Left lung (tissue), 10 donors: ENCODE results near the gene RNF187. TPM values are rescaled to one million over a fixed set of nuclear protein-coding genes. Genes with fewer than 3 reads are reported as not detected.
A peak's percentile ranks its signal among the peaks of the same experiment; 100 is the strongest.
"Not testable (repeated sequence)": the region's sequence is repeated elsewhere in the genome, so short reads cannot be mapped to it uniquely, and the experiment has no call there.

Source experiments
- ATAC-seq: fragments of 200-7000 bp; cut with Tn5 transposase; one replicate; pipeline ENCODE4 v1.9.1; 2020; ENCODE audit warnings: moderate library complexity
- DNase-seq, 4 donors: peaks; one replicate each; pipeline ENCODE4 v3.0.0-alpha.2; 2013 to 2020
- H3K27ac ChIP-seq, 2 donors: fragments of 200-600 bp; sonication (generic) in 1 of 2; one replicate each; pipeline versions ENCODE4 v1.5.0 to v1.8.0; 2020 to 2021
- H3K27me3 ChIP-seq, 2 donors: fragments of 200-600 bp; sonication (generic) in 1 of 2; one replicate each; pipeline versions ENCODE4 v1.5.0 to v1.8.0; 2020 to 2021
- H3K36me3 ChIP-seq, 2 donors: fragments of 200-600 bp; sonication (generic) in 1 of 2; one replicate each; pipeline versions ENCODE4 v1.5.0 to v1.8.0; 2020 to 2021
- H3K4me1 ChIP-seq, 2 donors: fragments of 200-600 bp; one replicate each; pipeline ENCODE4 v1.8.0; 2021
- H3K4me3 ChIP-seq, 2 donors: fragments of 200-600 bp; sonication (generic) in 1 of 2; one replicate each; pipeline versions ENCODE4 v1.5.0 to v1.8.0; 2020 to 2021; ENCODE audit warnings: mild to moderate bottlenecking in 1 of 2
- H3K9me3 ChIP-seq, 2 donors: fragments of 200-600 bp; sonication (generic) in 1 of 2; one replicate each; pipeline versions ENCODE4 v1.5.0 to v1.8.0; 2020 to 2021
- intact Hi-C, 2 donors: fragments of 100-400 bp; cut with DNase I; formaldehyde crosslinking; loops; one replicate each; pipeline versions ENCODE4 v1.11.2 to v1.14.2; 2022
- polyA plus RNA-seq, 6 donors: library from polyadenylated mRNA; unstranded; fragments of 120-200 nt; gene quantifications; one replicate each; pipeline ENCODE4 v1.2.1, GENCODE V29; 2013; ENCODE audit not compliant: insufficient read length in 6 of 6
- total RNA-seq, 2 donors: library from RNA; stranded (reverse); fragmentation: NEBNext Ultra II Directional; extraction: Animal tissue kit (Norgen Biotek cat#: 25700); gene quantifications; one replicate each; pipeline ENCODE4 v1.2.1, GENCODE V29; 2021
- TF ChIP-seq, protein P1 (sequence below), 2 donors: fragments of 200-600 bp; sonication (generic) in 1 of 2; IDR thresholded peaks; one replicate each; pipeline versions ENCODE4 v1.5.0 to v1.8.0; 2021; ENCODE audit warnings: antibody characterized with exemption in 2 of 2
- donor health status: DM: no; HTN: yes; CAD: no.
- donor health status: DM: no; HTN: no; CAD: no.

RNF187 gene
- total and polyA plus RNA-seq, 8 donors = 60.2 to 103 (median 78.4) TPM

- peak; percentile 25 for ATAC-seq
- H3K9me3 ChIP-seq = no peaks in the 10 kb centered on the region
- H3K4me3 ChIP-seq = peak overlapping the region in 1 of 2 donors; percentile 3
- H3K27me3 ChIP-seq = peaks cover 77 to 100% of the 10 kb centered on the region in 2 donors
- no peak overlapping the region for H3K27ac ChIP-seq
- peaks cover 4 to 23% of the 10 kb centered on the region in 2 donors for H3K4me1 ChIP-seq
- no peak for DNase-seq
- TF ChIP-seq, protein P1, sequence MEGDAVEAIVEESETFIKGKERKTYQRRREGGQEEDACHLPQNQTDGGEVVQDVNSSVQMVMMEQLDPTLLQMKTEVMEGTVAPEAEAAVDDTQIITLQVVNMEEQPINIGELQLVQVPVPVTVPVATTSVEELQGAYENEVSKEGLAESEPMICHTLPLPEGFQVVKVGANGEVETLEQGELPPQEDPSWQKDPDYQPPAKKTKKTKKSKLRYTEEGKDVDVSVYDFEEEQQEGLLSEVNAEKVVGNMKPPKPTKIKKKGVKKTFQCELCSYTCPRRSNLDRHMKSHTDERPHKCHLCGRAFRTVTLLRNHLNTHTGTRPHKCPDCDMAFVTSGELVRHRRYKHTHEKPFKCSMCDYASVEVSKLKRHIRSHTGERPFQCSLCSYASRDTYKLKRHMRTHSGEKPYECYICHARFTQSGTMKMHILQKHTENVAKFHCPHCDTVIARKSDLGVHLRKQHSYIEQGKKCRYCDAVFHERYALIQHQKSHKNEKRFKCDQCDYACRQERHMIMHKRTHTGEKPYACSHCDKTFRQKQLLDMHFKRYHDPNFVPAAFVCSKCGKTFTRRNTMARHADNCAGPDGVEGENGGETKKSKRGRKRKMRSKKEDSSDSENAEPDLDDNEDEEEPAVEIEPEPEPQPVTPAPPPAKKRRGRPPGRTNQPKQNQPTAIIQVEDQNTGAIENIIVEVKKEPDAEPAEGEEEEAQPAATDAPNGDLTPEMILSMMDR (IDR thresholded peaks at IDR 0.05) = no peak
- intact Hi-C loops = no loop called here
- H3K36me3 ChIP-seq = no peaks in the 10 kb centered on the region
Observed at GRCh38 chr1:228463559-228464455, 23.4 kb upstream of the RNF187 start.

DNA sequence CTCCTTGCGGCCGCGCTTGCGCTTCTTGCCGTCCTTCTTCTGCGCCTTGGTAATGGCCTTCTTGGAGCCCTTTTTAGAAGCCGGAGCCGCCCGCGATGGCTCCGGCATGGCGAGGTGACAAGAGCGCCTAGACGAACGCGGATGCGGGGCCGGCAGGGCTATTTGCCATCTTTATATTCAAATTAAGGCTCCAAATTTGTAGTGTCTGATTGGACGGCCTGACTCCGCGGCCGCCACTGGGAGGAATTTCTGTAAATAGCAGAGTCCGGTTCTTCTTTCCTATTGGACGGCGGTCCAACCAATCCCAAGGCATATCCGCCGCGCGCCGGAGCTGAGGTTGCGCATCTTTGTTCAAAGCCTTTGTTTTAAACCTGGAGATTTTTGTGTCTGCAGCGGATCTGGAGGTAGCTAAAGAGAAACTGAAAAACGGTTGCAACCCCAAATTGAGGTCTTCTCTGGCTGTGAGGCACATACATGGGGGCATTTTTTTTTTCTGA, 22.6 kb upstream of the RNF187 start:
- Histone ChIP-seq H3K4me1 (peaks cover 4 to 16% of the 10 kb centered on the region in 2 donors), H3K27ac (no peak overlapping the region), H3K4me3 (peak overlapping the region in 1 of 2 donors; percentile 3), H3K9me3 (no peaks in the 10 kb centered on the region), H3K36me3 (no peaks in the 10 kb centered on the region), H3K27me3 (peaks cover 84 to 100% of the 10 kb centered on the region in 2 donors)
- DNase-seq (peak in 2 of 4 donors; percentile 60 to 70), ATAC-seq (peak; percentile 78)
- intact Hi-C loops = no loop called here
- TF ChIP-seq, protein P1 (IDR thresholded peaks at IDR 0.05) = no peak

DNA sequence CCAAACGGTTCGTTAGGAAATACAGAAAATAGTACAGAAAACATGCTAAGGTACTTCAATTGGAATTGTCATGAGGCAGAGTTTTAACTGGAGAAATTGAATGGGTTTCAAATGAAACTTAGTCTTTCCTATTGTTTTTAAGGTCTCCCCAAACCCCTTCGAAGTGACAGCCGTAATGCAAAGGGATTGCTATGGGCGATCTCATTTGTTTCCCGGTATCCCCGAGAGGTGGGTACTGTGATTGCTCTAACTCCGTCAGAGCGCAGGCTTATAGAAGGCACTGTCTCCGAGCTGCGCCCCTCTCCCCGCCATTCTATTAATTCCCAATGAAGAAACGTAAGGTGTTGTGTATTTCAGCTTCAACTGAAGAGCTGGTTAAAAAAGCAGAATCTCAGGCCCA, 22.0 kb upstream of the RNF187 start:
- H3K4me3 ChIP-seq = peak overlapping the region in 1 of 2 donors; percentile 3
- intact Hi-C loops = no loop called here
- no peak for ATAC-seq

GRCh38 chr1:228465571-228466146, 21.5 kb upstream of the RNF187 start:
- H3K36me3 ChIP-seq = no peaks in the 10 kb centered on the region
- peaks cover 4 to 14% of the 10 kb centered on the region in 2 donors for H3K4me1 ChIP-seq
- no peak overlapping the region for H3K27ac ChIP-seq
- peaks cover 84 to 100% of the 10 kb centered on the region in 2 donors for H3K27me3 ChIP-seq
- H3K9me3 ChIP-seq = no peaks in the 10 kb centered on the region
- H3K4me3 ChIP-seq = no peak overlapping the region
- intact Hi-C loops = no loop called here
- TF ChIP-seq, protein P1 (IDR thresholded peaks at IDR 0.05) = no peak
- ATAC-seq (peak; percentile 45), DNase-seq (no peak)

More for the DNA sequence above, 22.0 kb upstream of the RNF187 start:
- H3K9me3 ChIP-seq = no peaks in the 10 kb centered on the region
- TF ChIP-seq, protein P1 (IDR thresholded peaks at IDR 0.05) = no peak
- peaks cover 87 to 100% of the 10 kb centered on the region in 2 donors for H3K27me3 ChIP-seq
- no peak overlapping the region for H3K27ac ChIP-seq
- no peak for DNase-seq
- H3K4me1 ChIP-seq = peaks cover 4 to 14% of the 10 kb centered on the region in 2 donors
- no peaks in the 10 kb centered on the region for H3K36me3 ChIP-seq

DNA sequence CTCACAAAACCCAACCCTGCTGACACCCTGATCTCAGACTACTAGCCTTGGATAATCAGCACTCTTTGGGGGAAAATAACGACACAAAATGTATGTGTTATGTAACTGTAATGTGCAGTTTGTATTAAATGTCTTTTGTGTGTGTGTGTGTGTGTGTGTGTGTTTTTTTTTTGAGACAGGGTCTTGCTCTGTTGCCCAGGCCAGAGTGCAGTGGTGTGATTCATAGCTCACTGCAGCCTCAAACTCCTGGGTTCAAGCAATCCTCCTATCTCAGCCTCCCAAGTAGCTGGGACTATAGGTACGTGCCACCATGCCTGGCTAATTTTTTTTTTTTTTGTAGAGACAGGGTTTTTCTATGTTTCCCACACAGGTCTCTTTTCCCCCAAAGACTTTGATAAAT, 19.0 kb upstream of the RNF187 start:
- intact Hi-C loops, H3K27ac ChIP-seq, H3K9me3 ChIP-seq, H3K4me3 ChIP-seq, DNase-seq, H3K36me3 ChIP-seq, ATAC-seq: not testable (repeated sequence)
- H3K4me1 ChIP-seq = peaks cover 4 to 24% of the 10 kb centered on the region in 2 donors
- peaks cover 78 to 98% of the 10 kb centered on the region in 2 donors for H3K27me3 ChIP-seq
